ENCODE results near the gene TLK1.

TLK1 gene

GRCh38 chr2:170985407-170985806 is 175.3 kb downstream of the TLK1 start:
- TF ChIP-seq, protein P1, sequence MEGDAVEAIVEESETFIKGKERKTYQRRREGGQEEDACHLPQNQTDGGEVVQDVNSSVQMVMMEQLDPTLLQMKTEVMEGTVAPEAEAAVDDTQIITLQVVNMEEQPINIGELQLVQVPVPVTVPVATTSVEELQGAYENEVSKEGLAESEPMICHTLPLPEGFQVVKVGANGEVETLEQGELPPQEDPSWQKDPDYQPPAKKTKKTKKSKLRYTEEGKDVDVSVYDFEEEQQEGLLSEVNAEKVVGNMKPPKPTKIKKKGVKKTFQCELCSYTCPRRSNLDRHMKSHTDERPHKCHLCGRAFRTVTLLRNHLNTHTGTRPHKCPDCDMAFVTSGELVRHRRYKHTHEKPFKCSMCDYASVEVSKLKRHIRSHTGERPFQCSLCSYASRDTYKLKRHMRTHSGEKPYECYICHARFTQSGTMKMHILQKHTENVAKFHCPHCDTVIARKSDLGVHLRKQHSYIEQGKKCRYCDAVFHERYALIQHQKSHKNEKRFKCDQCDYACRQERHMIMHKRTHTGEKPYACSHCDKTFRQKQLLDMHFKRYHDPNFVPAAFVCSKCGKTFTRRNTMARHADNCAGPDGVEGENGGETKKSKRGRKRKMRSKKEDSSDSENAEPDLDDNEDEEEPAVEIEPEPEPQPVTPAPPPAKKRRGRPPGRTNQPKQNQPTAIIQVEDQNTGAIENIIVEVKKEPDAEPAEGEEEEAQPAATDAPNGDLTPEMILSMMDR (IDR thresholded peaks at IDR 0.05; ENCODE audit: low read depth, low read length), result no peak
- DNase-seq (ENCODE audit: extremely low read depth, low read depth), result no peak

DNA sequence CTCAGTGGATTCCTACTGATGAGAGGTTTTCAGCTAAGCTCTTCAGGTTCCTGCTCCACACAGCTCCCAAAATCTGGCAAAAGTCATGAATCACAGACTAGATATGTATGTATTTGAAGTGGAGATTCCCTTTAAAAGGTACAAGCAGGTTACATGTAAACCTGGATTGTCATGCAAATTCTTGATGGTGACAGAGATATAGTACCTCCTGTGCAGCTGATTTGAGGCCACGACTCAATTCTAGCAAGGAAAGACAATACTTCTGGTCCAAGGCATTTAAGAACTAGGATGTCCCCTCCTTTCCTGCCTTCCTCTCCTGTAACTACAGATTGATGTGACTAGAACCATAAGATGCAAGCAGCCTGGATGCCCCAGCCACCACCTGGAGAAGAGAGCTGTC is 176.6 kb downstream of the TLK1 start:
- DNase-seq (ENCODE audit: extremely low read depth, low read depth), result no peak
- TF ChIP-seq, protein P1 (IDR thresholded peaks at IDR 0.05; ENCODE audit: low read depth, low read length), result no peak

DNA sequence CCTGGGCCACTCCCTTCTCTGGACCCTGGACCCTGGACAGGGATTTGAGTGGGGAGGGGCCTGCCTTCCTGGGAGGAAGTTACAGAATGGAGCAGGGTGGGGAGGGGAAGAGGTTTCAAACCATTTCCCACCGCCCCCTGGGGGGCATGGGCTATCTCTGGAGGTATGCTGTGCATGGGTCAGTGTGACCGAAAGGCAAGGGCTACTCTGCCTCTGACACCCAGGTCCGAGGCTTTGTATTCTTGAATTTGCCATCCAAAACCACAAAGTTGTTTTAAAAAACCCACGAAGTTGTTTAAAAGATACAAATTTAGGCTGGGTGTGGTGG is 184.8 kb downstream of the TLK1 start:
- TF ChIP-seq, protein P1 (IDR thresholded peaks at IDR 0.05; ENCODE audit: low read depth, low read length), result no peak
- DNase-seq (ENCODE audit: extremely low read depth, low read depth), result no peak

DNA sequence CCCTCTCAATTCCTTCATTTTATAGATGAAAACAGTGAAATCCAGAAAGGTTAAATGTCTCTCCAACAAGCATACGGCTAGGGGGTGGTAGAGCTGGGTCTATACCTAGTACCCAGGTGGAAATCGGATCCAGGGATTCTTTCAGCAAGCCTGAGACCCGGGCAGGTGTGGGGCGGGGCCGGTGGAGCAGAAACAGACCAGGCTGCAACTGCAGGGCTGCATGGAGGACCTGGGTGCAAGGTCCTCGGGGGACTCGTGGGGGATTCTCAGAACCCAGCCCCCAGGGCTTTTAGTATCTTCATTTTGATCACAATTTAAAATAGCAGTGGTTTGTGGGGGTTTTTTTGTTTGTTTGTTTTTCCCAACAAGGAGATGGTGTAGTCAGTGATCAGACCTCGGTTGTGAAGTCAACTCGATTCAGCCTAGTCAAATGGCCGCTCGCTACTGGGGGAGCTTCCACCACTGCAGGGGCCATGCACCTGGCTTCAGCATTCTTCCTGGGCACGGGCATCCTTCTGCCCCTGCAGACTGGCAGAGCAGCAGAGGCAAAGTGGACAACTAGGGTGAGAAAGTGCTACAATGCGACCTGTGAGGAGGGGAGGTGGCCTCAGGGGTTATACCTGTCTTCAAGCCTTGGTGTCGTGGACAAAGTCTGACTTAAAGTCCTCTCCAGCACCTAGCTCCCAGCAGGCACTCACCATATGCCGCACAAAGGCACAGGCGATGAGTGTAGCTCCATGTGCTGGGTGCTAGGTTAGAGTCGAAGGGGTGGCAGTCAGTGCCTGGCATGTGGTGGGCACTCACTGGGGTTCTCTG is 185.4 kb downstream of the TLK1 start:
- no peak for DNase-seq (ENCODE audit: extremely low read depth, low read depth)
- TF ChIP-seq, protein P1 (IDR thresholded peaks at IDR 0.05; ENCODE audit: low read depth, low read length), result no peak

DNA sequence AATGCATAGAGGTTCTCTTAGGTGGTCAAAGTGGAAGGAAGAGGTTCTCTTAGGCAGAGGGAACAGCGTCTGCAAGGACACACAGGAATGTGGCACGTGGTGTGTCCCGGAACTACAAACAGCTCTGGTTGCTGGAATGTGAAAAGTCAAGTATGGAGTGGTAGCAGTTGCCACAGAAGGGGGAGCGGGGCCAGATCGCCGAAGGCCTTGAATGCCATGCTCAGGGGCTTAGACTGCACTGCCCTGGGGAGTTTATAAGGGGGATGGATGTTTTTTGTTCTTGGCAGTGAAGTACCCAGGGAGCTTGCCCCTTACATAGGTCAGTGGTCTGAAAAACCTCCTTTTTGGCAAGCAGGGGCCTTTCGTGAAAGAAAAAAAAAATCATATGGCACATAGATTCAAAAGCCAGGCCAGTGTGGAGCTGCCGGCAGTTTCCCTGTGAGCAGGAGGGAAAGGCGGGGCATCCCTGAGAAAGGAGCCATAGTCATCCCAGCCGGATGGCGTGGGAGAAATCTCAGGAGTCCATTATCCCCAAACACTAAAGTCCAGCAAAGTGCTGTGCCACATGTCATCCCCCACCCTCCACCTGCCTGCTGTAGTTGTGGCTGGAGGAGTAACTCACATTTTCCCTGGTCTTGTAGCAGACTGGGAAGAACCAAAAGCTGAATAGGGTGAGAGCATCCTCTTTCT is 186.2 kb downstream of the TLK1 start:
- TF ChIP-seq, protein P1 (IDR thresholded peaks at IDR 0.05; ENCODE audit: low read depth, low read length), result no peak

DNA sequence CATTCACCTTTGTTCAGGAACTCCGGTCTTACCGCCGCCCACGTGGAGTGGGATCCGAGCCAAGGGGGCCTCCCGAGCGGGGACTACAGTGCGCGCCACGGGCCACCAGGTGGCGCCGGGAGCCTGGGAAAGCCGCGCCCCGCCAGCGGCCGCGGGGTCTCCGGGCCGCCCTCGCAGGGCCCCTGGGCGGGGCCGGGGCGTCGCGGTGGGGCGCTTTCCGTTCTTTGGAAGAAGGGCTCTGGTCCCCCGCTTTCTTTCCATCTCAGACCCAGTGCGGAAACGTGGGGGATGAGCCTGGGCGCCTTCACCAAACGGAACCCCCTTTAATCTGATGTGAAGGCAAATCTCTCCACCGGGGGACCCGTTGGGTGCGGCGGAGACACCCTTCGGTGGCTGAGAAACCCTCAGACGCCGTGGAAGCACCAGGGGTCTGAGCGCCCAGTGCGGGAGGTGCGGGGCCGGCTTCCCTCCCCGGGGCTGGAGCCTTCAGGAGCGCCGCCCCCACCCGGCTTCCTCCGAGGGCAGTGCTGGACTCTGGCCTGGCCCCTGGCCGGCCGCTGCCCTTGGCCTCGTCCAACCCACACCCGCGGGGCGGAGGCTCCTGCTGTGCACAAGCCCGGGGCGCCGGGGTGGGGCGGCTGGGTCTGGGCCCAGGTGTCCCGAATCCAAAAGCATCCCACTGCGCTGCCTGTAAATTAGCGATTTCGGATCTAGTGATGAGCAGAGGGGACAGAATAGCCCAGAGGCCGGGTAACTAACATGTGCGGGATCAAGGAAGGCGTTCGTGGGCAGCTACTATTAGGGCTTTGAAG is 187.0 kb downstream of the TLK1 start:
- peak; percentile 41 for DNase-seq (ENCODE audit: extremely low read depth, low read depth)
- TF ChIP-seq, protein P1 (IDR thresholded peaks at IDR 0.05; ENCODE audit: low read depth, low read length), result peak; percentile 64

More for the DNA sequence above, 186.2 kb downstream of the TLK1 start:
- DNase-seq (ENCODE audit: extremely low read depth, low read depth), result no peak

DNA sequence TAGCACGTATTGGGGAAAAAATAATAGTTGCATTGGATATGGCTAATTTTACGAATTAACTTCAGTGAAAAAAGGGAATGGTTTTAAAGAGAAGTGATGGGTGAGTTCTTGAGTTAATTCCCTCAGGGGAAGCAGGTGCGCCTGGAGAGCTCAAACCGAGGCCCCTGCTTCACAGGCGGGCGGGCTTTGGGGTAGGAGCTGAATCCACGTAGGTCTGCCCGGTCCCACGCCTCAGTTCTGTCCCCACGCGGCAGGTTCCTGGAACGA is 187.5 kb downstream of the TLK1 start:
- TF ChIP-seq, protein P1 (IDR thresholded peaks at IDR 0.05; ENCODE audit: low read depth, low read length), result no peak
- DNase-seq (ENCODE audit: extremely low read depth, low read depth), result no peak
